HEK293 (cell line): ENCODE results near the gene MOB1A.

Experiments used
- AEBP2 ChIP-seq: fragments of 450-650 bp; formaldehyde crosslinking; IDR thresholded peaks from 2 replicates; pipeline ENCODE4 v1.5.1; 2016; ENCODE audit warnings: missing biosample characterization, missing genetic modification characterization, borderline replicate concordance
- BCL6B ChIP-seq: fragments of 450-650 bp; formaldehyde crosslinking; IDR thresholded peaks from 2 replicates; pipeline ENCODE4 v1.5.1; 2017; ENCODE audit warnings: missing biosample characterization, missing genetic modification characterization
- CTCF ChIP-seq: fragments of 450-650 bp; formaldehyde crosslinking; IDR thresholded peaks from 2 replicates; pipeline ENCODE4 v1.5.1; 2016; ENCODE audit warnings: missing biosample characterization, missing genetic modification characterization
- KLF8 ChIP-seq: fragments of 450-650 bp; formaldehyde crosslinking; IDR thresholded peaks from 2 replicates; pipeline ENCODE4 v1.5.1; 2016; ENCODE audit warnings: missing biosample characterization, missing genetic modification characterization
- OVOL3 ChIP-seq: fragments of 450-650 bp; formaldehyde crosslinking; IDR thresholded peaks from 2 replicates; pipeline ENCODE4 v1.5.1; 2016; ENCODE audit warnings: missing biosample characterization, missing genetic modification characterization
- PBX3 ChIP-seq: sonication (generic); formaldehyde crosslinking; IDR thresholded peaks from 2 replicates; pipeline ENCODE4 v1.8.1; 2022; ENCODE audit warnings: mild to moderate bottlenecking, moderate library complexity, missing genetic modification reagents
- SCRT2 ChIP-seq: fragments of 450-650 bp; formaldehyde crosslinking; IDR thresholded peaks from 2 replicates; pipeline ENCODE4 v1.5.1; 2016; ENCODE audit warnings: missing biosample characterization, missing genetic modification characterization
- TRIM28 ChIP-seq: IDR thresholded peaks from 2 replicates; pipeline ENCODE4 v1.6.1; 2011; ENCODE audit warnings: low read length, control low read depth, borderline replicate concordance
- WT1 ChIP-seq: fragments of 450-650 bp; formaldehyde crosslinking; IDR thresholded peaks from 2 replicates; pipeline ENCODE4 v1.5.1; 2016; ENCODE audit warnings: missing biosample characterization, missing genetic modification characterization
- ZBTB1 ChIP-seq: fragments of 450-650 bp; formaldehyde crosslinking; IDR thresholded peaks from 2 replicates; pipeline ENCODE4 v1.5.1; 2016; ENCODE audit warnings: missing biosample characterization, missing genetic modification characterization
- ZBTB21 ChIP-seq: fragments of 450-650 bp; formaldehyde crosslinking; IDR thresholded peaks from 2 replicates; pipeline ENCODE4 v1.5.1; 2017; ENCODE audit warnings: missing biosample characterization, missing genetic modification characterization
- ZBTB44 ChIP-seq: fragments of 450-650 bp; IDR thresholded peaks from 2 replicates; pipeline ENCODE4 v1.5.1; 2018; ENCODE audit warnings: missing biosample characterization, mild to moderate bottlenecking, missing genetic modification characterization
- ZBTB49 ChIP-seq: fragments of 450-650 bp; formaldehyde crosslinking; IDR thresholded peaks from 2 replicates; pipeline ENCODE4 v1.5.1; 2016; ENCODE audit warnings: missing biosample characterization, missing genetic modification characterization, low read depth
- ZFP3 ChIP-seq: fragments of 450-650 bp; formaldehyde crosslinking; IDR thresholded peaks from 2 replicates; pipeline ENCODE4 v1.5.1; 2016; ENCODE audit warnings: low read depth, missing biosample characterization, missing genetic modification characterization
- ZNF2 ChIP-seq: fragments of 450-650 bp; formaldehyde crosslinking; IDR thresholded peaks from 2 replicates; pipeline ENCODE4 v1.5.1; 2016; ENCODE audit warnings: missing biosample characterization, missing genetic modification characterization
- ZNF266 ChIP-seq: fragments of 450-650 bp; formaldehyde crosslinking; IDR thresholded peaks from 2 replicates; pipeline ENCODE4 v1.5.1; 2016; ENCODE audit warnings: missing biosample characterization, missing genetic modification characterization, low read depth
- ZNF37A ChIP-seq: fragments of 450-650 bp; IDR thresholded peaks from 2 replicates; pipeline ENCODE4 v1.5.1; 2018; ENCODE audit warnings: missing biosample characterization, missing genetic modification characterization
- ZNF391 ChIP-seq: fragments of 450-650 bp; formaldehyde crosslinking; IDR thresholded peaks from 2 replicates; pipeline ENCODE4 v1.5.1; 2016; ENCODE audit warnings: low read depth, missing biosample characterization, missing genetic modification characterization, borderline replicate concordance
- ZNF518A ChIP-seq: fragments of 450-650 bp; formaldehyde crosslinking; conservative IDR thresholded peaks from 2 replicates; pipeline ENCODE4 v1.5.1; 2016; ENCODE audit warnings: low read depth, missing biosample characterization, missing genetic modification characterization
- ZNF623 ChIP-seq: fragments of 450-650 bp; formaldehyde crosslinking; IDR thresholded peaks from 2 replicates; pipeline ENCODE4 v1.5.1; 2016; ENCODE audit warnings: missing biosample characterization, missing genetic modification characterization
- ZNF677 ChIP-seq: fragments of 450-650 bp; IDR thresholded peaks from 2 replicates; pipeline ENCODE4 v1.5.0; 2018; ENCODE audit warnings: missing biosample characterization, mild to moderate bottlenecking, missing genetic modification characterization, moderate library complexity
- ZNF701 ChIP-seq: fragments of 450-650 bp; formaldehyde crosslinking; IDR thresholded peaks from 2 replicates; pipeline ENCODE4 v1.5.1; 2016; ENCODE audit warnings: missing biosample characterization, missing genetic modification characterization
- ZNF707 ChIP-seq: fragments of 450-650 bp; formaldehyde crosslinking; IDR thresholded peaks from 2 replicates; pipeline ENCODE4 v1.5.1; 2016; ENCODE audit warnings: missing biosample characterization, missing genetic modification characterization
- ZSCAN16 ChIP-seq: fragments of 450-650 bp; formaldehyde crosslinking; IDR thresholded peaks from 2 replicates; pipeline ENCODE4 v1.5.1; 2016; ENCODE audit warnings: missing biosample characterization, missing genetic modification characterization

Gene MOB1A

GRCh38 chr2:74188018-74188601 lies 9.4 kb upstream of the MOB1A start (continued):
- TF ChIP-seq PBX3 (CRISPR knock-in tag) (no peak), ZNF518A (tag by site-specific recombination) (no peak; the same call in 1 of the 2 replicates), AEBP2 (tag by site-specific recombination) (no peak), OVOL3 (tag by site-specific recombination) (no peak), ZBTB21 (tag by site-specific recombination) (no peak), CTCF (no peak), ZSCAN16 (no peak), ZNF391 (no peak), ZNF677 (tag by site-specific recombination) (no peak), ZBTB1 (tag by site-specific recombination) (no peak), ZBTB44 (tag by site-specific recombination) (peak; percentile 92), ZNF707 (tag by site-specific recombination) (no peak), ZFP3 (no peak), ZNF701 (tag by site-specific recombination) (no peak), ZNF2 (tag by site-specific recombination) (no peak), ZBTB49 (tag by site-specific recombination) (no peak), TRIM28 (no peak), BCL6B (tag by site-specific recombination) (no peak), ZNF266 (no peak), KLF8 (tag by site-specific recombination) (no peak), WT1 (tag by site-specific recombination) (0 out of 2 replicates have a peak, but pooled peaks have one; percentile 16), ZNF623 (tag by site-specific recombination) (no peak), SCRT2 (tag by site-specific recombination) (peak; percentile 10; the same call in 1 of the 2 replicates), ZNF37A (tag by site-specific recombination) (no peak)
